GM19239 (cell line): Measurements from ENCODE around the gene BPGM.

ENCODE experiments used
- DNase-seq: peaks from one replicate; pipeline ENCODE4 v3.0.0; 2011; ENCODE audit warnings: low spot score; ENCODE audit not compliant: insufficient read length
- FAIRE-seq: peaks from 2 replicates; lab custom pipeline; 2011; peaks lifted over from hg19 to GRCh38; lab: Jason Lieb, UNC

The BPGM gene

GRCh38 chr7:134710511-134710853 lies 63.8 kb downstream of the BPGM start:
- DNase-seq (no peak), FAIRE-seq (no peak)

- FAIRE-seq (no peak), DNase-seq (no peak)
These were observed 64.4 kb downstream of the BPGM start for GRCh38 chr7:134710854-134711624.

- FAIRE-seq (no peak), DNase-seq (no peak)
These were observed 65.5 kb downstream of the BPGM start for GRCh38 chr7:134712196-134712595.

GRCh38 chr7:134714470-134715205 lies 68.0 kb downstream of the BPGM start:
- no peak for FAIRE-seq
- no peak for DNase-seq

- DNase-seq, result no peak
- FAIRE-seq, result no peak
These were observed 71.7 kb downstream of the BPGM start for GRCh38 chr7:134718211-134718875.

GRCh38 chr7:134720091-134720935 lies 73.7 kb downstream of the BPGM start:
- DNase-seq (no peak), FAIRE-seq (no peak)

- no peak for DNase-seq
- FAIRE-seq, result no peak
These were observed 74.5 kb downstream of the BPGM start for GRCh38 chr7:134721171-134721570.

GRCh38 chr7:134722786-134723322 lies 76.2 kb downstream of the BPGM start:
- FAIRE-seq (no peak), DNase-seq (no peak)

GRCh38 chr7:134723892-134724291 lies 77.2 kb downstream of the BPGM start:
- FAIRE-seq (no peak), DNase-seq (no peak)

- DNase-seq (peak; percentile 13), FAIRE-seq (no peak)
These were observed 78.0 kb downstream of the BPGM start for GRCh38 chr7:134724606-134725005.

GRCh38 chr7:134726581-134726980 lies 79.9 kb downstream of the BPGM start:
- FAIRE-seq, result no peak
- no peak for DNase-seq

GRCh38 chr7:134727711-134728110 lies 81.1 kb downstream of the BPGM start:
- FAIRE-seq, result no peak
- no peak for DNase-seq
